Adipose tissue (tissue), 3 donors: ENCODE measurements around the gene MAP3K15. TPM values are rescaled to one million over a fixed set of nuclear protein-coding genes. Genes with fewer than 3 reads are reported as not detected.
"Not testable (repeated sequence)": the region's sequence is repeated elsewhere in the genome, so short reads cannot be mapped to it uniquely, and the experiment has no call there.

Experiments
- H3K27ac ChIP-seq: one replicate; pipeline ENCODE4 v1.5.1; 2013; ENCODE audit warnings: low read depth, low read length
- WGBS, 3 donors: extraction: QIAGEN DNeasy Blood & Tissue Kit; methylation state at CpG; one replicate each; pipeline ENCODE4 v1.1.7; 2013; 5-methylcytosine and 5-hydroxymethylcytosine counted together
- polyA plus RNA-seq, 3 donors: library from polyadenylated mRNA; stranded (reverse); fragments of 200-250 nt; gene quantifications; one replicate each; pipeline ENCODE4 v1.2.3, GENCODE V29; 2013
- donor health status: healthy with polysubstance abuse.
- donor health status: Bipolar disorder and iron deficiency.
- donor health status: healthy.

The MAP3K15 gene
- polyA plus RNA-seq, 3 donors, result 0.22 to 0.90 (median 0.40) TPM

- not testable (repeated sequence) for H3K27ac ChIP-seq
- WGBS, 3 donors, result 79 to 88% (median 84%) methylated on average over 8 to 10 of the region's 10 CpGs
These were observed 69.5 kb downstream of the MAP3K15 start for GRCh38 chrX:19445772-19446171.

GRCh38 chrX:19443869-19444526 lies 71.3 kb downstream of the MAP3K15 start:
- no peak overlapping the region for H3K27ac ChIP-seq
- WGBS, 3 donors, result 77 to 91% (median 77%) methylated on average over 10 of the region's 10 CpGs

GRCh38 chrX:19440713-19441112 lies 74.6 kb downstream of the MAP3K15 start:
- 9 to 40% (median 14%) methylated on average over 3 of the region's 3 CpGs for WGBS, 3 donors
- H3K27ac ChIP-seq, result no peak overlapping the region

- not testable (repeated sequence) for H3K27ac ChIP-seq
- WGBS, 3 donors, result 77 to 94% (median 86%) methylated on average over 4 of the region's 4 CpGs
These were observed 92.6 kb downstream of the MAP3K15 start for GRCh38 chrX:19422661-19423060.

- H3K27ac ChIP-seq, result no peak overlapping the region
- 82 to 93% (median 91%) methylated on average over 2 of the region's 2 CpGs for WGBS, 3 donors
These were observed 105.0 kb downstream of the MAP3K15 start for GRCh38 chrX:19410259-19410658.

GRCh38 chrX:19403696-19404095 lies 111.6 kb downstream of the MAP3K15 start:
- H3K27ac ChIP-seq, result no peak overlapping the region

- no peak overlapping the region for H3K27ac ChIP-seq
- 72 to 87% (median 76%) methylated on average over 3 to 4 of the region's 4 CpGs for WGBS, 3 donors
These were observed 122.6 kb downstream of the MAP3K15 start for GRCh38 chrX:19392703-19393102.

- no peak overlapping the region for H3K27ac ChIP-seq
- WGBS, 3 donors, result 76 to 90% (median 88%) methylated on average over 12 of the region's 12 CpGs
These were observed 123.2 kb downstream of the MAP3K15 start for GRCh38 chrX:19392078-19392477.

GRCh38 chrX:19389227-19389845 lies 126.0 kb downstream of the MAP3K15 start:
- H3K27ac ChIP-seq, result no peak overlapping the region
- 15 to 49% (median 40%) methylated on average over 4 of the region's 4 CpGs for WGBS, 3 donors

- 80 to 86% (median 82%) methylated on average over 8 of the region's 8 CpGs for WGBS, 3 donors
- H3K27ac ChIP-seq, result no peak overlapping the region
These were observed 126.6 kb downstream of the MAP3K15 start for GRCh38 chrX:19388741-19389140.

- WGBS, 3 donors, result 73 to 84% (median 75%) methylated on average over 13 of the region's 13 CpGs
- H3K27ac ChIP-seq, result no peak overlapping the region
These were observed 127.1 kb downstream of the MAP3K15 start for GRCh38 chrX:19388064-19388679.

GRCh38 chrX:19386679-19387078 lies 128.6 kb downstream of the MAP3K15 start:
- no peak overlapping the region for H3K27ac ChIP-seq
- 73 to 93% (median 87%) methylated on average over 4 of the region's 4 CpGs for WGBS, 3 donors

GRCh38 chrX:19382555-19383145 lies 132.7 kb downstream of the MAP3K15 start:
- H3K27ac ChIP-seq, result no peak overlapping the region
- 24 to 30% (median 29%) methylated on average over 15 to 16 of the region's 16 CpGs for WGBS, 3 donors

- WGBS, 3 donors, result 91 to 93% (median 91%) methylated on average over 9 of the region's 9 CpGs
- no peak overlapping the region for H3K27ac ChIP-seq
These were observed 134.0 kb downstream of the MAP3K15 start for GRCh38 chrX:19381326-19381725.

- H3K27ac ChIP-seq, result no peak overlapping the region
- 93 to 95% (median 95%) methylated on average over 9 to 12 of the region's 12 CpGs for WGBS, 3 donors
These were observed 137.5 kb downstream of the MAP3K15 start for GRCh38 chrX:19377799-19378198.

GRCh38 chrX:19375546-19375945 lies 139.8 kb downstream of the MAP3K15 start:
- 81 to 84% (median 83%) methylated on average over 8 of the region's 8 CpGs for whole genome bisulfite sequencing, 3 donors
- no peak overlapping the region for H3K27ac ChIP-seq

- H3K27ac ChIP-seq, result no peak overlapping the region
- 25 to 47% (median 46%) methylated on average over 14 to 23 of the region's 23 CpGs for WGBS, 3 donors
These were observed 141.9 kb downstream of the MAP3K15 start for GRCh38 chrX:19373351-19373891.

GRCh38 chrX:19372547-19373331 lies 142.6 kb downstream of the MAP3K15 start:
- no peak overlapping the region for H3K27ac ChIP-seq
- 0 to 25% (median 1%) methylated on average over 17 to 20 of the region's 20 CpGs for WGBS, 3 donors
